PC-3 (cell line): ENCODE measurements around the gene RAB20. TPM values are rescaled to one million over a fixed set of nuclear protein-coding genes. Genes with fewer than 3 reads are reported as not detected.

ENCODE experiments used
- ATAC-seq: fragments of 200-7000 bp; cut with Tn5 transposase; 2 replicates; pipeline ENCODE4 v1.9.1; 2020; ENCODE audit warnings: mild to moderate bottlenecking, moderate library complexity
- BruUV-seq: library from RNA; stranded (reverse); fragments of 400-500 nt; replicated peaks from 2 replicates; lab custom pipeline; 2021; lab: Mats Ljungman, UMichigan
- CTCF ChIA-PET: fragments of 300-600 bp; sonication (Branson Sonifier 250); formaldehyde crosslinking; loops from one replicate; lab custom pipeline; 2022; ENCODE audit warnings: antibody characterized with exemption; lab: Charles Lee
- POLR2A ChIA-PET: fragments of 300-600 bp; sonication (Branson Sonifier 250); formaldehyde crosslinking; loops from one replicate; lab custom pipeline; 2022; ENCODE audit warnings: antibody characterized with exemption; ENCODE audit not compliant: unreplicated experiment; lab: Charles Lee
- DNase-seq: peaks from one replicate; pipeline ENCODE4 v3.0.0-alpha.2; 2015
- H2AFZ ChIP-seq: fragments of 300-600 bp; sonication (generic); 2 replicates; pipeline ENCODE4 v1.6.0; 2016; ENCODE audit warnings: antibody characterized with exemption, low read length
- H3F3A ChIP-seq: fragments of 300-600 bp; sonication (generic); one replicate; pipeline ENCODE4 v1.6.0; 2017; ENCODE audit warnings: antibody characterized with exemption, low read length, control low read depth, mild to moderate bottlenecking; ENCODE audit not compliant: unreplicated experiment
- H3K27ac ChIP-seq: fragments of 300-600 bp; sonication (generic); 2 replicates; pipeline ENCODE4 v1.5.1; 2016; ENCODE audit warnings: mild to moderate bottlenecking, low read length
- H3K27me3 ChIP-seq: fragments of 300-600 bp; sonication (generic); 2 replicates; pipeline ENCODE4 v1.6.1; 2016; ENCODE audit warnings: low read length, mixed read lengths
- H3K36me3 ChIP-seq: fragments of 300-600 bp; sonication (generic); 2 replicates; pipeline ENCODE4 v1.6.1; 2016; ENCODE audit warnings: low read depth, mixed run types, low read length, mixed read lengths
- H3K4me1 ChIP-seq: fragments of 300-600 bp; sonication (generic); 2 replicates; pipeline ENCODE4 v1.5.1; 2016; ENCODE audit warnings: low read length; ENCODE audit not compliant: insufficient read depth
- H3K4me2 ChIP-seq: fragments of 300-600 bp; sonication (generic); 2 replicates; pipeline ENCODE4 v1.6.0; 2016; ENCODE audit warnings: low read length
- H3K4me3 ChIP-seq: fragments of 300-600 bp; sonication (generic); 2 replicates; pipeline ENCODE4 v1.5.1; 2016; ENCODE audit warnings: mild to moderate bottlenecking, low read length, mixed read lengths
- H3K79me2 ChIP-seq: fragments of 300-600 bp; sonication (generic); 2 replicates; pipeline ENCODE4 v1.6.1; 2017; ENCODE audit warnings: low read length, mixed read lengths
- H3K9ac ChIP-seq: fragments of 300-600 bp; sonication (generic); 2 replicates; pipeline ENCODE4 v1.6.0; 2016; ENCODE audit warnings: mild to moderate bottlenecking, low read length
- H3K9me2 ChIP-seq: fragments of 300-600 bp; sonication (generic); replicated peaks from 2 replicates; pipeline ENCODE4 v1.6.1; 2016; ENCODE audit warnings: mixed run types, low read length, mixed read lengths
- H3K9me3 ChIP-seq: fragments of 300-600 bp; sonication (generic); 2 replicates; pipeline ENCODE4 v1.6.1; 2016; ENCODE audit warnings: low read length, mixed read lengths
- H4K20me1 ChIP-seq: fragments of 300-600 bp; sonication (generic); 2 replicates; pipeline ENCODE4 v1.6.1; 2016; ENCODE audit warnings: low read length, mixed read lengths
- CTCF ChIP-seq: fragments of 300-600 bp; sonication (generic); conservative IDR thresholded peaks from 2 replicates; pipeline ENCODE4 v1.5.1; 2017; ENCODE audit warnings: antibody characterized with exemption, low read depth, mild to moderate bottlenecking, low read length
- EZH2 ChIP-seq: fragments of 300-600 bp; sonication (generic); IDR thresholded peaks from one replicate; pipeline ENCODE4 v1.6.1; 2017; ENCODE audit warnings: antibody characterized with exemption, mild to moderate bottlenecking, low read length; ENCODE audit not compliant: unreplicated experiment
- EZH2phosphoT487 ChIP-seq: fragments of 300-600 bp; sonication (generic); IDR thresholded peaks from 2 replicates; pipeline ENCODE4 v1.6.1; 2018; ENCODE audit warnings: mild to moderate bottlenecking, antibody characterized with exemption, low read length, borderline replicate concordance
- intact Hi-C: fragments of 100-400 bp; cut with micrococcal nuclease; formaldehyde crosslinking; loops from 2 replicates; pipeline ENCODE4 v1.9.0; 2023
- total RNA-seq: library from RNA; depleted of rRNA; stranded (reverse); fragments of >200 nt; gene quantifications from 2 replicates; pipeline ENCODE4 v1.2.3, GENCODE V29; 2014

RAB20 gene
- total RNA-seq, 1 experiment from 2014 or later, result 22.9 TPM

GRCh38 chr13:110531671-110532083, 29.8 kb downstream of the RAB20 start:
- BruUV-seq, result no TSS peak
- POLR2A ChIA-PET, result no interaction called here
- no peak for ATAC-seq

GRCh38 chr13:110531100-110531499, 30.4 kb downstream of the RAB20 start:
- Histone ChIP-seq H3K4me2 (no peak overlapping the region), H3K4me1 (no peaks in the 10 kb centered on the region), H2AFZ (no peak overlapping the region), H3F3A (no peaks in the 10 kb centered on the region), H4K20me1 (no peaks in the 10 kb centered on the region), H3K9ac (no peak overlapping the region), H3K36me3 (no peaks in the 10 kb centered on the region), H3K27me3 (no peaks in the 10 kb centered on the region), H3K9me3 (no peaks in the 10 kb centered on the region), H3K9me2 (no peaks in the 10 kb centered on the region), H3K4me3 (no peak overlapping the region), H3K79me2 (0 out of 2 replicates have a peak, but pooled peaks cover under 1% of the 10 kb centered on the region), H3K27ac (no peak overlapping the region)
- TF ChIP-seq EZH2 (no peak), EZH2phosphoT487 (no peak), CTCF (no peak)
- ChIA-PET CTCF (no interaction called here), POLR2A (no interaction called here)
- no peak for ATAC-seq
- BruUV-seq, result no TSS peak
- no peak for DNase-seq
- intact Hi-C loops, result no loop called here

More at GRCh38 chr13:110531671-110532083, 29.8 kb downstream of the RAB20 start:
- DNase-seq, result no peak
- Histone ChIP-seq H3K79me2 (no peaks in the 10 kb centered on the region), H3K27me3 (no peaks in the 10 kb centered on the region), H3K4me2 (no peak overlapping the region), H3K4me1 (no peaks in the 10 kb centered on the region), H3K4me3 (no peak overlapping the region), H3K9ac (no peak overlapping the region), H3K36me3 (no peaks in the 10 kb centered on the region), H3K9me2 (no peaks in the 10 kb centered on the region), H2AFZ (no peak overlapping the region), H3K27ac (no peak overlapping the region), H3F3A (no peaks in the 10 kb centered on the region), H3K9me3 (no peaks in the 10 kb centered on the region), H4K20me1 (no peaks in the 10 kb centered on the region)
- intact Hi-C loops, result no loop called here
- TF ChIP-seq CTCF (no peak), EZH2phosphoT487 (no peak), EZH2 (no peak)
- CTCF ChIA-PET, result no interaction called here

- DNase-seq (no peak), ATAC-seq (no peak)
- no peaks in the 10 kb centered on the region for H3K27me3 ChIP-seq
- H3K27ac ChIP-seq, result no peak overlapping the region
- no peak overlapping the region for H3K4me3 ChIP-seq
- no peaks in the 10 kb centered on the region for H4K20me1 ChIP-seq
- H2AFZ ChIP-seq, result no peak overlapping the region
- ChIA-PET POLR2A (no interaction called here), CTCF (no interaction called here)
- H3K9me2 ChIP-seq, result no peaks in the 10 kb centered on the region
- H3K36me3 ChIP-seq, result no peaks in the 10 kb centered on the region
- no peak for TF ChIP-seq EZH2
- no peak for TF ChIP-seq EZH2phosphoT487
- TF ChIP-seq CTCF, result no peak
- no peaks in the 10 kb centered on the region for H3F3A ChIP-seq
- H3K9me3 ChIP-seq, result no peaks in the 10 kb centered on the region
- H3K79me2 ChIP-seq, result peaks cover 4% of the 10 kb centered on the region; the same call in 1 of the 2 replicates
- intact Hi-C loops, result no loop called here
- BruUV-seq, result no TSS peak
- no peak overlapping the region for H3K4me2 ChIP-seq
- H3K4me1 ChIP-seq, result peaks cover 10% of the 10 kb centered on the region
- no peak overlapping the region for H3K9ac ChIP-seq
Observed at GRCh38 chr13:110529522-110530311, 31.8 kb downstream of the RAB20 start.
